Activated naive CD8-positive, alpha-beta T cell (primary cell): Measurements from ENCODE around the gene GSG1.

ENCODE experiments used
- H3K27ac Mint-ChIP-seq: one replicate; pipeline ENCODE4 v1.8.0; 2021; ENCODE audit warnings: mixed read lengths
- H3K27me3 Mint-ChIP-seq: one replicate; pipeline ENCODE4 v1.8.0; 2021; ENCODE audit warnings: mixed read lengths
- H3K36me3 Mint-ChIP-seq: one replicate; pipeline ENCODE4 v1.8.0; 2021; ENCODE audit warnings: mixed read lengths
- H3K4me1 Mint-ChIP-seq: one replicate; pipeline ENCODE4 v1.8.0; 2021; ENCODE audit warnings: low read depth, mixed read lengths
- H3K4me3 Mint-ChIP-seq: one replicate; pipeline ENCODE4 v1.8.0; 2021; ENCODE audit warnings: mild to moderate bottlenecking, mixed read lengths
- H3K9me3 Mint-ChIP-seq: one replicate; pipeline ENCODE4 v1.8.0; 2021; ENCODE audit warnings: low read depth, mixed read lengths

Gene GSG1

GRCh38 chr12:13102461-13103195 is 839 bp downstream of the GSG1 start:
- H3K36me3 Mint-ChIP-seq: no peaks in the 10 kb centered on the region
- H3K4me1 Mint-ChIP-seq: peaks cover 48% of the 10 kb centered on the region
- peak overlapping the region; percentile 83 for H3K4me3 Mint-ChIP-seq
- H3K27me3 Mint-ChIP-seq: no peaks in the 10 kb centered on the region
- H3K27ac Mint-ChIP-seq: peak overlapping the region; percentile 79
- H3K9me3 Mint-ChIP-seq: no peaks in the 10 kb centered on the region

GRCh38 chr12:13101821-13102375 is 1.6 kb downstream of the GSG1 start:
- Mint-ChIP-seq H3K36me3 (no peaks in the 10 kb centered on the region), H3K4me1 (peaks cover 48% of the 10 kb centered on the region), H3K9me3 (no peaks in the 10 kb centered on the region), H3K27ac (peak overlapping the region; percentile 79), H3K27me3 (no peaks in the 10 kb centered on the region), H3K4me3 (peak overlapping the region; percentile 83)

- Mint-ChIP-seq H3K4me3 (peak overlapping the region; percentile 83), H3K9me3 (no peaks in the 10 kb centered on the region), H3K4me1 (peaks cover 48% of the 10 kb centered on the region), H3K27ac (peak overlapping the region; percentile 85), H3K36me3 (no peaks in the 10 kb centered on the region), H3K27me3 (no peaks in the 10 kb centered on the region)
These were observed 2.3 kb downstream of the GSG1 start for GRCh38 chr12:13100882-13101769.

- no peaks in the 10 kb centered on the region for H3K9me3 Mint-ChIP-seq
- H3K36me3 Mint-ChIP-seq: no peaks in the 10 kb centered on the region
- H3K27ac Mint-ChIP-seq: peak overlapping the region; percentile 85
- peaks cover 48% of the 10 kb centered on the region for H3K4me1 Mint-ChIP-seq
- H3K27me3 Mint-ChIP-seq: no peaks in the 10 kb centered on the region
- peak overlapping the region; percentile 82 for H3K4me3 Mint-ChIP-seq
These were observed 2.9 kb downstream of the GSG1 start for GRCh38 chr12:13100605-13100881.

- Mint-ChIP-seq H3K9me3 (no peaks in the 10 kb centered on the region), H3K36me3 (no peaks in the 10 kb centered on the region), H3K4me1 (peaks cover 48% of the 10 kb centered on the region), H3K27me3 (no peaks in the 10 kb centered on the region), H3K4me3 (peak overlapping the region; percentile 82), H3K27ac (peak overlapping the region; percentile 35)
These were observed 3.4 kb downstream of the GSG1 start for GRCh38 chr12:13099844-13100604.

GRCh38 chr12:13099066-13099843 is 4.2 kb downstream of the GSG1 start:
- no peaks in the 10 kb centered on the region for H3K36me3 Mint-ChIP-seq
- peaks cover 48% of the 10 kb centered on the region for H3K4me1 Mint-ChIP-seq
- no peaks in the 10 kb centered on the region for H3K27me3 Mint-ChIP-seq
- H3K9me3 Mint-ChIP-seq: no peaks in the 10 kb centered on the region
- peak overlapping the region; percentile 42 for H3K27ac Mint-ChIP-seq
- H3K4me3 Mint-ChIP-seq: peak overlapping the region; percentile 40

GRCh38 chr12:13097491-13098011 is 5.9 kb downstream of the GSG1 start:
- Mint-ChIP-seq H3K4me3 (no peak overlapping the region), H3K36me3 (no peaks in the 10 kb centered on the region), H3K27ac (no peak overlapping the region), H3K9me3 (no peaks in the 10 kb centered on the region), H3K27me3 (no peaks in the 10 kb centered on the region), H3K4me1 (peaks cover 40% of the 10 kb centered on the region)

- Mint-ChIP-seq H3K9me3 (no peaks in the 10 kb centered on the region), H3K27ac (no peak overlapping the region), H3K4me1 (peaks cover 27% of the 10 kb centered on the region), H3K36me3 (no peaks in the 10 kb centered on the region), H3K27me3 (no peaks in the 10 kb centered on the region), H3K4me3 (no peak overlapping the region)
These were observed 8.0 kb downstream of the GSG1 start for GRCh38 chr12:13095266-13095995.

GRCh38 chr12:13094367-13094766 is 9.1 kb downstream of the GSG1 start:
- Mint-ChIP-seq H3K27me3 (no peaks in the 10 kb centered on the region), H3K36me3 (no peaks in the 10 kb centered on the region), H3K27ac (no peak overlapping the region), H3K4me3 (no peak overlapping the region), H3K9me3 (no peaks in the 10 kb centered on the region), H3K4me1 (peaks cover 18% of the 10 kb centered on the region)

GRCh38 chr12:13093848-13094220 is 9.6 kb downstream of the GSG1 start:
- no peaks in the 10 kb centered on the region for H3K36me3 Mint-ChIP-seq
- H3K4me1 Mint-ChIP-seq: peaks cover 12% of the 10 kb centered on the region
- H3K27ac Mint-ChIP-seq: no peak overlapping the region
- H3K27me3 Mint-ChIP-seq: no peaks in the 10 kb centered on the region
- H3K4me3 Mint-ChIP-seq: no peak overlapping the region
- H3K9me3 Mint-ChIP-seq: no peaks in the 10 kb centered on the region

- peaks cover 7% of the 10 kb centered on the region for H3K4me1 Mint-ChIP-seq
- H3K4me3 Mint-ChIP-seq: no peak overlapping the region
- no peaks in the 10 kb centered on the region for H3K27me3 Mint-ChIP-seq
- H3K36me3 Mint-ChIP-seq: no peaks in the 10 kb centered on the region
- H3K27ac Mint-ChIP-seq: no peak overlapping the region
- no peaks in the 10 kb centered on the region for H3K9me3 Mint-ChIP-seq
These were observed 10.1 kb downstream of the GSG1 start for GRCh38 chr12:13093191-13093847.

GRCh38 chr12:13091832-13092231 is 11.6 kb downstream of the GSG1 start:
- Mint-ChIP-seq H3K4me3 (no peak overlapping the region), H3K36me3 (no peaks in the 10 kb centered on the region), H3K9me3 (no peaks in the 10 kb centered on the region), H3K27me3 (no peaks in the 10 kb centered on the region), H3K27ac (no peak overlapping the region), H3K4me1 (no peaks in the 10 kb centered on the region)

GRCh38 chr12:13090054-13090453 is 13.4 kb downstream of the GSG1 start:
- Mint-ChIP-seq H3K36me3 (peaks cover 3% of the 10 kb centered on the region), H3K27me3 (no peaks in the 10 kb centered on the region), H3K27ac (no peak overlapping the region), H3K9me3 (no peaks in the 10 kb centered on the region), H3K4me1 (no peaks in the 10 kb centered on the region), H3K4me3 (no peak overlapping the region)
